GM19397 (cell line): Measurements from ENCODE around the gene GBE1.

ENCODE experiments used
- ATAC-seq: cut with Tn5 transposase; IDR thresholded peaks from one replicate; pipeline ENCODE4 v1.9.1; 2021; ENCODE audit warnings: mild to moderate bottlenecking, moderate library complexity; ENCODE audit not compliant: unreplicated experiment

Gene GBE1

DNA sequence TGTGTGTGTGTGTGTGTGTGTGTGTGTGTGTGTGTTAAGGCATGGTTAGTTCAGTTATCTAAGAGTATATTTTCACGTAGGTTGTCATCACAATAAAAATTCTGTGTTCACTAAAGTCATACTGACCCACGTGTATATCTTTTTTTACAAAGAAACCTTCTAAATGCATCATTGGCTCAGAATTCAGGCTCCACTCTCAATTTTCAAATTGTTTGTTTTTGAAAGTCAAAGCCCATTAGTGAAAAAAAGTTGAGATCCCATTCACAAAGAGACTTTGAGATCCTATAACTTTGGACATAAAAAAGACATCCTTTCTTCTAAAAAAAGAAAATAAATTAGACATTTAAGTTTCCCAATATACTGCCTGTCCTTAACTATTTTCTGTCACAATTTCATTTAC lies 59.3 kb downstream of the GBE1 start:
- ATAC-seq: no peak

GRCh38 chr3:81699536-81700320 lies 61.7 kb downstream of the GBE1 start:
- no peak for ATAC-seq

DNA sequence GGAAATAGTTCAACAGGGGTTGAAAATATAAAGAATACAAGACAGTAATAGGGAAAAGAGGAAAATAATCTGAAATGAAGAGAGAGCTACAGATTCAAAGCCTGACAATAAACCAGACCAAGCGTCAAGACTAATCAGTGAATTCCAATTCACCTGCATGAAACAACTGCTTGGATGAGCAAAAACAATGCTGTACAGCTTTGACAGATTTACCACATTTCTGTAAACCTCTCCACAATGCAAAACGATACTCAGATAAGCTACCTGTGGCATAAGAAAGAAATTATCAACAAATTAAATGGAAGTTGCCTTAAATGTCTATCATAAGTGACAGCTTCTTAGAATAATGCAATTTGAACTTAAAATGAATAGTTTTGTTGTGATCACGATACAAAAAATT lies 65.4 kb downstream of the GBE1 start:
- ATAC-seq: no peak

DNA sequence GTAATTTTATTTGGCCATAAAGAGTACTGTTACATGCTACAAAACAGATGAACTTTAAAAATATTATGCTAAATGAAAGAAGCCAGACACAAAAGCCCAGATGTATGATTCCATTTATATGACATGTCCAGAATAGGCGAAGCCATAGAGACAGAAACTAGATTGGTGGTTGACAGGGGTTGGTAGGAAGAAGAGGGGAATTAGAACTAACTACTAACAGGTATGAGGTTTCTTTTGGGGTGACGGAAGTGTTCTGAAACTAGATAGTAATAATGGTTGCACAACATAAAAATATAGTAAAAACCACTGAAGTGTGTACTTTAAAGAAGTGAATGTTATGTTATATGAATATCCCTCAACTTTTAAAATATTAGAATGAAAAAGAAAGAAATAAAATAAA lies 66.1 kb downstream of the GBE1 start:
- no peak for ATAC-seq

- ATAC-seq: no peak
Measured at GRCh38 chr3:81694662-81695061, 66.8 kb downstream of the GBE1 start.

DNA sequence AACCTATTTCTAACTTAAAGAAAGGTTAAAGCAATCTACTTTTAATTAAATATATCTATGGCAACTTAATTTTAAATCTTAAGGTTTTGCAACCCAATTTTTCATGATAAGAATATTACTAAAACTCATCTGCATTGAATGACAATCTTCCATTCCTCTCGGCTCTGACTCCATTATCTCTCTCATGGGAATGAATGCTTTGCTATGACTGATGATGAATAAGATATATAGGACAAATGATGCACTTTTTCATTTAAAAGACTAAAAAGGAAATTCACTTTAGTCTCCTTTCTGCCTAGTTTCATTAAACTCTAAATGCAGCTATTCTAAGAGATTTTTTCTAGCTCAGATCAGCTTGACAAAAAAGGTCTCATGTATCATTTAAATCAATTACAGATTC lies 68.7 kb downstream of the GBE1 start:
- no peak for ATAC-seq

DNA sequence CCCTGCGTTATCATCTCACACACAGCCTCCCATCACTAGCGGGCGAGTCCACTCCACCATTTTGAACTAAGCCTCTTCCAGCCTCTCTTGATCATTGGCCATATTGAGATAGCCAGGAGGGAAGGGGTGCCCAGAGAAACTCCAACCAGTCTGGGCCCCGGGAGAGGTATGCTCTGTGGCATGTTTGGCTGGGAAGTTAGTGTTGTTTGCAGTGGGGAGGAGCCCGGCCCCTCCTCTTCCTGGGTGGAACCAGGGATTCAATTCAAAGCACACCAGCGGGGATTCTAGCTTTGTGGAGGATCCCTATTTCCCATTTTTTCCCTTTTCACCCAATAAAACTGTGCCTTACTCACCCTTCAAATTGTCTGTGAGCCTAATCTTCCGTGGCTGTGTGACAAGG lies 71.8 kb downstream of the GBE1 start:
- no peak for ATAC-seq

DNA sequence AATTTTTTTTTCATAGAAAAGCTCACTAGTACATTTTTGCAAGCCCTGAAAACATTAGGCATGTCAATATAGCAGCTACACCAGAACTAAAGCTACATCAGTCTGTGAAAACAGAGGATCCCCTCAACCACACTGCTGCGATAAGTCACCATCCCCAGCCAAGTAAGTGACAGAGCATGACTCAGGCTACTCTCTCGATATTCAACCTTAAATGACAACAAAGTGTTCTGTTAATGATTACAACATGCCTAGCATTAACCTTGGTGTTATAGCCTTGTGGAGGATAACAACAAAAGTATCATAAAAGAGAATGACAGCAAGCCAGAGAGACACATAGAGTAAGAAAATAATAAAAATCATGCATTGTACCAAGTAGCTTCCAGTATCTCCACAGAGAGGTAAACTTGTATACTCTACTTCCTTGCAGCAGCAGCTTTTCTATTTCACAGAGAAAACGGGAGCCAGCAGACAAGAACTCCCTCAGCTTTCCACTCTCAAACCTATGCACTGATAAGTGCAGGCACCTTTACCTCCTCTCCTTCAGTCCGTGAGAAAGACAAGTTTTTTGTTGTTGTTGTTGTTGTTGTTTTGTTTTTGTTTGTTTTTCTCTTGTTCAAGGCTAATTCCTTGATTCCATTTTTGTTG lies 76.6 kb downstream of the GBE1 start:
- ATAC-seq: no peak

DNA sequence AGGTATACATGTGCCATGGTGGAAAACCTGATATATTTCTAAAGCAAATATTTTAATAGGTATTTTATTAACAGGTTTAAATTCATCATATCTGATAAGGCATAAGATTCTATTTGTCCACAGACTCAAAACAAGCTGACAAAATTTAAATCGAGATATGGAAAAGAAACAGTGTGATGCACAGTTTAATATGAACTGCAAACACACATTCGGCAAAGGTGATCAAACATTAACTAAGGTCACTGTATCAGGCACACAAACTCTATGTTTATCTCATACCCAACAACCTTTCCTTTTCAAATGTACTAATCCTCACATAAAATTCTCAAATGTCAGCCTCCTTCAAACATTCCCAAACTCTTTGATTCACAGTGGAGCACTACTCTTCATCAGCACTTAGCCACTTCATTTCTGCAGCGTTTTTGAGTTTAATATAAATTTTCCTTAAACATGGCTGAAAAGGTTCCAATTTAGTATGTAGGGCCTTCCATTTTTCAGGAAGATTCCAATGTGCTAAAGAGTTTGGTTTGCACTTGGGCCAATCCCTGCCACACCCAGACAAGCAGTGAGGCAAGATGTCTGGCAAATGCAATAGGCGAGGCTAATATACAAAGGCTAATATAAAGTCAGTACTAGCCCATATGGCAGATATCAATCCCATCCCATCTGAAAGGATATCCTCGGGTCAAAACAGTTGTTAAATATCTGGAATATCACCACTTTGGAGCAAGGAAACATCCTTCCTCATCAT lies 84.6 kb downstream of the GBE1 start:
- no peak for ATAC-seq

- ATAC-seq: no peak
Measured at GRCh38 chr3:81674690-81675089, 86.8 kb downstream of the GBE1 start.

GRCh38 chr3:81668283-81668682 lies 93.2 kb downstream of the GBE1 start:
- no peak for ATAC-seq

GRCh38 chr3:81666502-81667121 lies 94.8 kb downstream of the GBE1 start:
- no peak for ATAC-seq

- no peak for ATAC-seq
Measured at GRCh38 chr3:81663114-81663513, 98.3 kb downstream of the GBE1 start.

DNA sequence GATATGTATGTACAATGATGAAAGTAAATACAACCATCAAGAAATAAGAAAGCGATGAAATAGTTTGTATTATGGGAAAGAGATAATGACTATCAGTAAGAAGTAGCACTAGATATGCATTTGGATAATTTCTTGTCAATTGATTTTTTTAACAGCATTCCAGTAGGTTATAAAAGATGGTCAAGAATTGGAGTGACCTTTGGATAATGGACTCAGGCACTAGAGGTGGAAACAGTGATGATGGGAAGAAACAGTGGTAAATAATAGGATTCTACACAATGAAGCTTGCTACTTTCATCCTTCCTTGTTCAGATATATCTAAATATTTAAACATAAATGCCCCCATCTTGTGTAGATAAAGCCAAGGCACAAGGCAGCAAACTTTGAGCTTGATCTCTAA lies 101.4 kb downstream of the GBE1 start:
- no peak for ATAC-seq

DNA sequence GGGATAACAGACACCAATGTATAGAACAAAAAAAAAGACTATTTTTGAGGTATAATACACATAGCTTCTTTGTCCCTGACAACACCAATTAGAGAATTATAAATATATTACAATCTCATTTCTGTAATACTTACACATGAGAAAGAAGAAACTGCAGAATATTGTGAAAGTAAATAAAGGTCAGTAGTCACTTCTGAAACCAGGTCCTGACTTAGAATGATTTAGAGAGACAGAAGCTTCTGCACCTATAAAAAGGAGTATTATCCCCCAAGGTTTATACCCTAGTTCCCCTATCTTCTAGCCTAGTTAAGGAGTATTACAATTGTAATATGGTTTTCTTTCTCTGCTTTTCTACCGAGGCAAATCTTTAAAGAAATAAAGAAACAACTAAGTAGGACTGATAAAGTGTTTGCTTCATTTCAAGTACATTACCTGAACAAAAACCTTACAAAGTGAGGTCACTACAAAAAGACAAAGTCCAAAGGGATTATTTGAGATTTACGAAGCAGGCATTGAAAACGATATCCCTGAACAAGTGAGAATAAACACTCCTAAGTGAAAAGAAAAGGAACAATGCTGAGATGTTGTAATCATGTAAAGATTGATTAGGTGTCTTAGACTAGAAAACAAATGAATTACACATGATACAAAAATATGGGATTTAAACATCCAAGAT lies 103.0 kb downstream of the GBE1 start:
- ATAC-seq: no peak

DNA sequence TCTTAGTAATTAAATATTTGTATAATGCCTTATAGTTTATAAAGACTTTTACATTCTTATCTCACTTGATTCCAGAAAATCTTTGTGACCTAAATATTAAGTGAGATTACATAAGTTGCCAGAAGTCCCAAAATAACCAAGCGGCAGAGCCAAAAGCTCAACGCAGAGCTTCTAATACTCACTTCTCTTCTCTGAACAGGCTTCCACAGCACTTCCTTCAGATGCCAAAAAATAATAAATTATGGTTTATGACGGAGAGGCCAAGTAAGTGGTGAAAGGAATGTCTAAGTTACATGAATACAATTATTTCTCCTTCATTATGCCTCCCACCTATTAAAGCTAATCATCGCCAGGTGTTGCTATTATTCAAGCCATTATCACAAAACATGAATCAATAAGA lies 110.3 kb downstream of the GBE1 start:
- no peak for ATAC-seq

GRCh38 chr3:81650187-81650586 lies 111.3 kb downstream of the GBE1 start:
- no peak for ATAC-seq

DNA sequence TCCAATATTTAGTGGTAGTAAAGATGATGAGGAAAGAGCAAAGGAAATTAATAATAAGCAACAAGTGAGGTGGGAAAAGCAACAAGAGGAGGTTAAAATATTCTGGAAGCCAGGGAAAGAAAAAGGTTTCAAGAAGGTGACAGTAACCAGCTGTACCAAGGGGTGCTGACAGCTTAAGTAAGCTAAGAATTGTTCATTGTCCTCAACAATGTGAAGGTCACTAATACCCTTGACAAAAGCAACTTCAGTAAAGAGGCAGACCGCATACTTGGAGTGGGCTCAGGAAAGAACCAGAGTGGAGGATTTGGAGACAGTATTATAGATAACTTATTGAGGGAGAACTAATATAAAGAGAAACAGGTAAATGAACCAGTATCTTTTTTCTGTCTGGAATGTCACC lies 116.2 kb downstream of the GBE1 start:
- no peak for ATAC-seq

GRCh38 chr3:81643721-81644120 lies 117.7 kb downstream of the GBE1 start:
- no peak for ATAC-seq

GRCh38 chr3:81638480-81638879 lies 123.0 kb downstream of the GBE1 start:
- ATAC-seq: no peak

GRCh38 chr3:81632659-81633058 lies 128.8 kb downstream of the GBE1 start:
- no peak for ATAC-seq
